GOT3 (cell line): ENCODE data around the gene AAK1.
"Not testable (repeated sequence)": the region's sequence is repeated elsewhere in the genome, so short reads cannot be mapped to it uniquely, and the experiment has no call there.

Experiments
- DNase-seq: peaks from one replicate; lab custom pipeline; 2025; ENCODE audit warnings: mixed read lengths; lab: John Stamatoyannopoulos, UW

Gene AAK1

DNA sequence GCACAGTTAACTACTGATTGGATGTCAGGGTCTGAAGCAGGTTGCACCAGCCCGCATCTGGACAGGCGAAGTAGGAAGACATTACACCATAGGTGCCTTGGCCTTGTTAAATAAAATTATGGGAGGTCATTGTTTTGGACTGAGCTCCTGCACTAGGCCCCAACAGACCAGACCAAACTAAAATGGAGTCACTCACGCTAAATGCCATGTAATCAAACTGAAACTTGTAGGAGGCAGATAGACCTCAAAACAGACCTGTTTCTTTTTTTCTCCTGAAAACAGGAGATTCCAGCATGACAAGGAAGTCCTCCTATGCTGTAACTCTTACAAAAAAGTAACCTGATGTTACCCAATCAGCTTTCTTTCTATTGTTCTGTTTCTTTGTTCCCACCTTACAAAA lies 190.9 kb downstream of the AAK1 start:
- DNase-seq = no peak

DNA sequence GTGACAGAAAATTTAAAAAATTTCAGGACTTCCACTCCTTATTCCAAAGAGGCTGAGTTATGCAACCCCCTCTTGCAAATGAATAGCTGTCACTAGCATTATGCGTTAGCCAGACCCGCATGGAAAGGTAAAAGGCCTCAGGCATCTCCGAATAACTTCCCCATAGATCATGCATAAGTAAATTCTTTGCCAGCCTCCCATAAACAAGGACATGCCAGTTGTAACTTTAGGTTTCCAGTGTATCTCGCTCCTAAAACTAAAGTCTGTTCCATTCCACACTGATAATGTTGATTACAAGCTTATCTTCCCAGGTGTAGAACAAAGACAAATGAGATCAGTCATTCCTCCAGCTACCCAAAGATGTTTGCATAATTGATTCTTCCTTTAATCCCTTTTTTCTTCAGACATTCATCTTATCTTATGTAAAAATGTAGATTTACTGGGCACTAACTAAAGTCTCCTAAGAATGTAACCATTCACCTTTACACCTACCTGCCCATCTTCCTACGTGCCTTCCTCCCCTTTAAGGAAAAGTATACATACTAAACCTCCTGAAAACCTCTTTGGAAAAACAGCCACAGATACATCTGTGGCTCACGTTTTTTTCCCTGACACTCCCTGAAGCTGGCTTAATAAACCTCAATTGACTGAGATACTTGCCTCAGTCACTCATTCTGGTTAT lies 192.7 kb downstream of the AAK1 start:
- DNase-seq = no peak

DNA sequence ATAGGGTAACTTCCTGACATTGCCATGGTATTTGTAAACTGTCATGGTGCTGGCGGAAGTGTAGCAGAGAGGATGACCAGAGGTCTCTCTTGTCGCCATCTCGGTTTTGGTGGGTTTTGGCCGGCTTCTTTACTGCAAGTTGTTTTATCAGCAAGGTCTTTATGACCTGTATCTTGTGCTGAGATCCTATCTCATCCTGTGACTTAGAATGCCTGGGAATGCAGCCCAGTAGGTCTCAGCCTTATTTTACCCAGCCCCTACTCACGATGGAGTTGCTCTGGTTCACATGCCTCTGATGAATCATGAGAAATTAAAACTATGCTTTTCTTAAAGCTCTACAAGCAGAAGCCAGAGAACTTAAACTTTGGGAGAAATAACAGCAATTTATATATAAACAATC lies 193.6 kb downstream of the AAK1 start:
- DNase-seq = no peak

DNA sequence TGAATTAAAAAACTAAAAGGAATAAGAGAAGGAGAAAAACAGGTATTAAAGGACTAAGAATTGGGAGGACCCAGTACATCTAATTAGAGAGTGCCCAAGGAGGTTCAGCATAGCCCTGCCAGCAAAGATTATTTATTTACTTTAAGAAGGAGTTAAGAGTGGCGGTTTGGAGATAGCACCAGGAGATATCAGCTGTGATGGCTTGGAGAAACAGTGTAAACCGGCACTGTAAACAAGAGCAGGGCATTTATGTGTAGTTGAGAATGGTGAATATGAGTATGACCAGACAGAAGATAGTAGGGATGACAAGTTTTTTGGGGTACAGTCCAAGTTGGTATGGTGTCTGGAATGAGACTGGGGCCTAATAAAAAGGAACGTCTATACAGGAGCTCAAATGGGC lies 199.9 kb downstream of the AAK1 start:
- DNase-seq = not testable (repeated sequence)

DNA sequence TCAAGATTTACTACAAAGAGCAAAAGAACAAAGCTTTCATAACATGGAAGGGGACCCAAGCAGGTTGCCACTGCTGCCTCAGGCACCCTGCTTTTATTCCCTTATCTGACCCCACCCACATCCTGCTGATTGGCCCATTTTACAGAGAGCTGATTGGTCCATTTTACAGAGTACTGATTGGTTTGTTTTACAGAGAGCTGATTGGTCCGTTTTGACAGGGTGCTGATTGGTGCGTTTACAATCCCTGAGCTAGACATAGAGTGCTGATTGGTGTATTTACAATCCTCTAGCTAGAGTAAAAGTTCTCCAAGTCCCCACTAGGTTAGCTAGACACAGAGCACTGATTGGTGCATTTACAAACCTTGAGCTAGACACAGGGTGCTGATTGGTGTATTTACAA lies 204.0 kb downstream of the AAK1 start:
- not testable (repeated sequence) for DNase-seq

DNA sequence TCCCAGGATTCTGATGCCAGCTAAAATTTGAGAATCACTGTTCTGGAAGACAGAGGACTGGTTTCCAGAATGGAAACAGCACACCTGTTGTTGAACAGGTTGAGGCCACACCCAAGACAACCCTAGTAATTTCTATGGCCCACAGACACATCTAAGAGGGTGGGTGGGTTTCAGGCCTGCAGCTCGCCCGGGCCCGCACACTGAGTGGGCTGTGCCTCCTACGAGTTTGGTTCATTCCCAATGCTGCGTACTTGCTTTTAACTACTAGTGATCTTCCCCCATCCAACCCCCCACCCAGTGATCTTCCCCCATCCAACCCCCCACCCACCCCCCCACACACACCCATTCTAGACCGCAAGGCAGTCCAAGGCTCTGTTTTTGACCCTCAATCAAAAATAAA lies 205.0 kb downstream of the AAK1 start:
- DNase-seq = no peak

DNA sequence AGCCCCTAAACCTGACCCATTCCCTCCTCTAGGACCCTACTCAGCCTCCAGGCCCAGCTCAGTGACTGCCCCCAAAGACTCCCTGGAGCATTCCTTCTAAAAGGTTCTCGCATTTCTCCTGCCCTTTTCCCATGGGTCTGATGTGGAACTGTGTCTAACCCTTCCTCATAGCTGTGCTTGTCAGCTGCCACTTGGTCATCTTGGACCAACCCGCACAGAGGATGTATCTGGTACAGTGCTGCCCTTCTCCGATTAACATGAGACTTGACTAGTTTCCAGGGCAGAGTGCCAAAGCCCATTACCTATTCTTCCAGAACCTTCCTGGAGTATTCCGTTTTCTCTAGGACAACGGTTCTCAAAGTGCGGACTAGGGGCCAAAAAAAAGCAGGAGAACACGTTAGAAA lies 205.8 kb downstream of the AAK1 start:
- DNase-seq = no peak

DNA sequence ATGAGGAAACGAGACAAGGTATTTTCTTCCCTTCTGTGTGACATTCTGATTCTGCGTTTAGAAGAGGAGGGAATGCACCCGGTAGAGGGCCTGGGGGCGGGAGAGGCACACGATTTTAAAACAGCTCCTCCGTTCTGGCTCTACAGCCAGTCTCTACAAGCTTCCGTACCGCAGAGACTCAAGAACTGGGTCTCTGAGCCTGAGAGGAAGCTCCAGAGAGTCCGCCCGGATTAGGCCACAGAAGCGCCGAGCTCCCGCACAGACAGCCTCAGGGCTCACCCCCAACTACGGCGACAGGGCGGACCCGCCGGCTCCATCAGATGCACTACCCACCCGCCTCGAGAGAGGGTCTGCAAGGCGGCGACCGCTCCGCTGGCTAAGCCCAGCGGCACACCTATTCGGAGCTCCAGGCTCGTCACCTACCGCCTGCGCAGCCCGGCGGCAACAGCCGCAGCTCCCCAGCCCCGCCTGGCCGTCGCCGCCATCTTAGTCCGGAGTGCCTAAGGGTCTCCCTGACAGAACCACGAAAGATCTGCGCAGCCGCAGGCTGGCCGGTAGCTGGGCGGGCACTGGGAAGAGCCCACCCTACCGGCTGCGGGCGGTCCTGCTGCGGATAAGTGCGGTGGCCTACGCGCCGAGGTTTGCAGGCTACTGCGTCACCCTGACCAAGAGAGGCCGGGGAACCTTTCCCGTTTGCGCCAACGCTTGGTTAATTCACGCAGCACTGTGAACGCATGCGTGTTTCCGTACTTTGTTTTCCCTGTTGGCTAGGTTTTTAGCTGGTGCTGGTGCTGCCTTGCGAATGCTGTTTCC lies 206.4 kb downstream of the AAK1 start, which contains the start of gene NFU1:
TSS of gene NFU1 (minus strand) at position 498 of the 813 bp plus-strand sequence. CDS start at position 485, 13 bp downstream.
- peak; percentile 80 for DNase-seq

DNA sequence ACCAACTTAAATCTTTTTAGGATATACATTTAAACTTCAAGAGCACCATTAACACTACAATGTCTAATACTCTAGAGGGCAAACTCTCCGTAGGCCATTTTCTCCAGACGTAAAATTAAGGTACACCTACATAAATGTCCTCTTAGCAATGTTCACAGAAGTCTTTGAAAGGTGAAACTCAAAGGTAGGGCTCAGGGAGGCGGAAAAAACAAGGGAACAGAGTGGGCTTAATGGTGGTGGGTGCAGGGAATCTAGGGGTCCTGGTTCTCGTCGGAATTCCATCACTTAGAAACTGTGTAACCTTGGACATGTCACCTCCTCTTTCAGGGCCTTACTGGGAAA lies 207.0 kb downstream of the AAK1 start:
- DNase-seq = no peak

DNA sequence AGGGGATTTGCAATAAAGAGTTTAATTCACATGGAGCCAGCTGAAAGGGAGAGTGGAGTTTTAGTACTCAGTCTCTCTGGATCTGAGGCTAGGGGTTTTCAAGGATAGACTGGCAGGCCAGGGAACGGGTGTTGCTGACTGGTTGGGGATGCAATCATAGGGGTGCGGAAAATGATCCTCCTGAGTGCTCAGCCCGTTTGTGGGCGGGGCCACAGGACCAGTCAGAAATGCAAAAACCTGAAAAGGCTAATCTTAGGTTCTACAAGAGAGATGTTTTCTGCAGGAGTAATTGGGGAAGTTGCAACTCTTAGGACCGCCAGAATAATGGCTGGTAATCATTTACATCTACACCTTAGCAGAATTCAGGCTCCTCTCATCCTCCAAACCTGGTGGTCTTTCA lies 208.8 kb downstream of the AAK1 start:
- DNase-seq = no peak

DNA sequence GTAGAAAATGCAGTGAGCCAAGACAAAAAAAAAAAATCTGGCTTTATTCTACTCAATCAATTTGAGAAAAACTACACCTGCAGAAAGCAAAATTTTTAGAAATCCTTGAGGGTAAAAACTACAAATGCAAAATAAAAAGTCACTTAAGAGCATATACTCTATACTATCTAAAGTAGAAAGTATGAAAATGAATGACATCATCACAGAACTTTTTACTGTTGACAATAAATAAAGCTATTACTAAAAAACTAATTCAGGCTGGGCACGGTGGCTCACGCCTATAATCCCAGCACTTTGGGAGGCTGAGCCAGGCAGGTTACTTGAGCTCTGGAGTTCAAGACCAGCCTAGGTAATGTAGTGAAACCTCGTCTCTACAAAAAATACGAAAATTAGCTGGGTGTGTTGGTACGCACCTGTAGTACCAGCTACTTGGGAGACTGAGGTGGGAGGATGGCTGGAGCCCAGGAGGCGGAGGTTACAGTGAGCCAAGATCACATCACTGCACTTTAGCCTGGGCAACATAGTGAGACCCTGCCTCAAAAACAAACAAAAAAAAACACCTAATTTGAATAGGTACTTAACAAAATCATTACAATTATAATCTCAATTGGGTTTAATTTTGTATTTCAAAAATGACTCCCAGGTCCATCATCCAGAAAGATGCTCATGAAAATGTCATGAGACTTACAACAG lies 213.9 kb downstream of the AAK1 start:
- no peak for DNase-seq

DNA sequence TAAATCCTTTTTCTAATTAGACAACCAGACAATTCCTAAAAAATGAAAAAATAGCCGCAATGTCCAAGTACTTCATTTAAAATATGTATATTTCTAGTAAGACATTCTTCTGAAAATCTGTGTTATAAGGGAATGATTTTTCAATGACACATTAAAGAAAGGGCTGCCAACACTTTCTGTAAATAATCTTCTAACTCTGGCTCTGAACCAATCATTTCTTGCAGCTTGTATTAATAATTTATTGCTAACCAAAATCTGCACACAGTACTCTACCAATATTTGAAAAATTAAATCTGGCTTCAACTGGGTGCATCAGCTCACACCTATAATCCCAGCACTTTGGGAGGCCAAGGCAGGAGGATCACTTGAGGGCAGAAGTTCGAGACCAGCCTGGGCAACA lies 214.6 kb downstream of the AAK1 start:
- DNase-seq = no peak

DNA sequence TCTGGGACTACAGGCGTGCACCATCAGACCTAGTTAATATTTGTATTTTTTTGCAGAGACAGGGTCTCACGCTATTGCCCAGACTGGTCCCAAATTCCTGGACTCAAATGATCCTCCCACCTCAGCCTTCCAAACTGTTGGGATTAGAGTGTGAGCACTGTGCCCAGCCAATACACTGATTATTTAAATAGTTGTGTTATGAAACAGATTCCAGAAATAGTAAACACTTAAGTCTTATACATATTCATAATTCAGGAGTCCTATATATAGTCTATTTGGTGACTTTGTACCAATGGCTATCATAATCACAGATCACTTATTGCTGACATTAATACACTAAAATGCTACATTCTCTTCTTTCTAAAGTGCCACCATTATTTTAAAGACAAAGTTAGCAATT lies 219.1 kb downstream of the AAK1 start:
- no peak for DNase-seq

DNA sequence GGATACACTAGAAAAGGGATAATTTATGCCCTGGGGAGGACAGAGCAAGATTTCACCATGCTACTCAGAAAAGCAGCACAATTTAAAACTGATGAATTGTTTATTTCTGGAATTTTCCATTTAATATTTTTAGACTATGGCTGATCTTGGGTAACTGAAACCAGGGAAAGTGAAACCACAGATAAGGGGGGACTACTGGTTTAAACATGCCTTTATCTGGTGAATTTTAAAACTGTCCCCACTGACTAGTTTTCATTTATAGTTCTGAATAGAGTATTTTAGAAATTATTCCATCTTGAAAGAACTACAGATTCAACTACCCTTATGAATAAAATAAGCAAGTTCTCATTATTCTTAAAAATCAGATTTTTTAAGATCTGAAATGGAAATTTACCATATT lies 221.3 kb downstream of the AAK1 start:
- no peak for DNase-seq

DNA sequence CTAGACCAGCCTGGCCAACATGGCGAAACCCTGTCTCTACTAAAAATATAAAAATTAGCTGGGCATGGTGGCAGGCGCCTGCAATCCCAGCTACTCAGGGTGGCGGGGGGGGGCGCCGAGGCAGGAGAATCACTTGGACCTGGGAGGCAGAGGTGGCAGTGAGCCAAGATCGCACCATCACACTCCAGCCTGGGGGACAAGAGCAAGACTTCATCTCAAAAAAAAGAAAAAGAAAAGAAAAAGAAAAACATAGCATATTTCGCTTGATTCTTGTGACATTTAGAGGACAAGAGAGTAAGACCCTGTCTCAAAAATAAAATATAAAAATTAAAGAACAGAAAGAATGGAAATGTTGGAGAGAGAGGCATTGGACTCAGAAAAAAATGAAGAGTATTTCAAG lies 224.4 kb downstream of the AAK1 start:
- not testable (repeated sequence) for DNase-seq

DNA sequence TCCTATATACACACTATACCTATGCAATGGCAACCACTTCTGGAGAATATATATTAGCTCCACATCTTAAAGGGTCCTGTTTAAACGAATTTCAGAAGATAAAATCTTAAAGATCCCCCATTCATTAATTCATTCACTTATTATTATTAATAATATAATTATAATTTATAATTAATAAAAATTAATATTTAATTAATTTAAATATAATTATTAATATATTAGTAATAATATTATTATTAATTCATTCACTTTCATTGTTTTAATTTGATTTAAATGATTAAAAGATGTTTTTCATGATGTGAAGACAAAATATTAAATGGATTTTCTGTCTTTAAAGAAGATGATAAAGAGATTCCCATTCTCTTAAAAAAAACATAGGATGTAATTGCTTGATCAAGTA lies 227.4 kb downstream of the AAK1 start:
- no peak for DNase-seq
